AG09319 (cell line): Measurements from ENCODE around the gene PRSS12.
"Not testable (repeated sequence)": the region's sequence is repeated elsewhere in the genome, so short reads cannot be mapped to it uniquely, and the experiment has no call there.

ENCODE experiments used
- DNase-seq: peaks from one replicate; pipeline ENCODE4 v3.0.0-alpha.2; 2010; ENCODE audit warnings: low read depth; ENCODE audit errors: extremely low read depth
- TF ChIP-seq, protein P1 (sequence below): IDR thresholded peaks from 2 replicates; pipeline ENCODE4 v1.5.1; 2011; ENCODE audit warnings: low read depth, mild to moderate bottlenecking, inconsistent platforms, low read length, moderate library complexity

Gene PRSS12

DNA sequence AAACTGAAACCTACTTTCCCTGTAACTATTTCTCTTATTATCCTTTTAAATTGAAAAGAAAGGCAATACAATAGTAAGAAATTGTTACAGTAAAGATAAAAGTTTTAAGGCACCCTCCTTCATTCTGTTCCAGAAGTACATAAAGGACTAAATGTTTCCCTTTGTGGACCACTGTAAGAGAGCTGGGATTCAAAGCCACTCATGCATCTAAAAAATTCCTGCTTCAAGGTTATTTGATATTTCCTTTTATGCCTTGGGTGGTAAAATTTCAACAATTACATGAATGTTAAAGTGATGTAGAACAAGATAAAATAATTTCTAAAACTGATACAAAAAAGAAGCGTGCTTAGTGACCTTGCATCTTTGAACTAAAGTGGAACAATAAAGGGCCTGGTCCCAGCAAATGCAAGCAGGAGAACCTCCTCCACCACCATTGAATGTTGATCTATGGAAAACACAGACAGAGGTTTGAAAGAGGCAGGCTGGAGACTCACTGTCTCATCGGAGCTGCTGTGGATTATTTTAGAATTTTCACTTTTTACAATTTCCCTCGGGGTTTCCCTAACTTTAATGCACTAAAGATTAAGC, 42.3 kb upstream of the PRSS12 start:
- DNase-seq = no peak
- TF ChIP-seq, protein P1, sequence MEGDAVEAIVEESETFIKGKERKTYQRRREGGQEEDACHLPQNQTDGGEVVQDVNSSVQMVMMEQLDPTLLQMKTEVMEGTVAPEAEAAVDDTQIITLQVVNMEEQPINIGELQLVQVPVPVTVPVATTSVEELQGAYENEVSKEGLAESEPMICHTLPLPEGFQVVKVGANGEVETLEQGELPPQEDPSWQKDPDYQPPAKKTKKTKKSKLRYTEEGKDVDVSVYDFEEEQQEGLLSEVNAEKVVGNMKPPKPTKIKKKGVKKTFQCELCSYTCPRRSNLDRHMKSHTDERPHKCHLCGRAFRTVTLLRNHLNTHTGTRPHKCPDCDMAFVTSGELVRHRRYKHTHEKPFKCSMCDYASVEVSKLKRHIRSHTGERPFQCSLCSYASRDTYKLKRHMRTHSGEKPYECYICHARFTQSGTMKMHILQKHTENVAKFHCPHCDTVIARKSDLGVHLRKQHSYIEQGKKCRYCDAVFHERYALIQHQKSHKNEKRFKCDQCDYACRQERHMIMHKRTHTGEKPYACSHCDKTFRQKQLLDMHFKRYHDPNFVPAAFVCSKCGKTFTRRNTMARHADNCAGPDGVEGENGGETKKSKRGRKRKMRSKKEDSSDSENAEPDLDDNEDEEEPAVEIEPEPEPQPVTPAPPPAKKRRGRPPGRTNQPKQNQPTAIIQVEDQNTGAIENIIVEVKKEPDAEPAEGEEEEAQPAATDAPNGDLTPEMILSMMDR = no peak

DNA sequence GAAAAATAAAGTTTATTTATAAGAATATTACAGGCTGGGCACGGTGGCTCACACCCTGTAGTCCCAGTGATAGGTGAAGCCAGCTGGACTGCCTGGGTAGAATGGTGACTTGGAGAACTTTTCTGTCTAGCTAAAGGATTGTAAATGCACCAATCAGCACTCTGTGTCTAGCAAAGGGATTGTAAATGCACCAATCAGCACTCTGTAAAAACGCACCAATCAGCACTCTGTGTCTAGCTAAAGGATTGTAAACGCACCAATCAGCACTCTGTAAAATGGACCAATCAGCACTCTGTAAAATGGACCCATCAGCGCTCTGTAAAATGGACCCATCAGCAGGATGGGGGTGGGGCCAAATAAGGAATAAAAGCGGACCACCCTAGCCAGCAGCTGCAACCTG, 39.7 kb upstream of the PRSS12 start:
- not testable (repeated sequence) for DNase-seq

DNA sequence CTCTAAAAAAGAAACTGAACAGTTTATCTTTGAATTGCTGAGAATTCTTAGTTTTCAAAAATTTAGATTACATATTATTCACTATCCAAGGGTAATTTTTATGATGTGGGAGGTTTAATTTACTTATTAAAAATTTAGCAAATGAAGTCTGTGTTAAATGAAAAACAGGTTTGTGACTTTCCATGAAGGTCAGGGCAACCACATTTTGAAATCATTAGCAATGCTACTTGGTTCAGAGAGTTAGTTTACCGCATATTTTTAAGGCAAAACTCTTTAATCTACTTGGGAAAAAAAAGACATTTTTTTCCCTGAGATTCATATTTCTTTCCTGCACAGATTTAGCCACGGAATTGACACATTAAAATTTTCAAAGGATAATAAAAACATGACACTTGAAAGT, 37.3 kb upstream of the PRSS12 start:
- DNase-seq = no peak
- TF ChIP-seq, protein P1 = no peak

DNA sequence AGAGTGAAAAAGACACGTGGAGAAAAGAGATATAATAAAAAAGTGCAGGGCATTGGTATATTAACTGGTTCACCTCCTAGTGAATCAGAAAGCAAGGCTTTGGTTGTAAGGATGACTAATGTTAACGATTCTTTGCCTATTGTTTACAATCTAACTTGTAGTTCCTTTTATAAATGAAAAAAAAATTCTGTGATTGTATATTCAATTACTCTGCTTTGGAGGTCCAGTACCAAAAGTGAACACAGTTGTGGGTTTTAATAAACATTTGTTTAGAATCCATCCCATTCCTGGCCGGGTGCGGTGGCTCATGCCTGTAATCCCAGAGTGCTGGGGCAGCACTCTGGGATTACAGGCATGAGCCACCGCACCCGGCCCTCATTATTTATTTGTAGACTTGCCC, 36.9 kb upstream of the PRSS12 start:
- TF ChIP-seq, protein P1 = no peak
- DNase-seq = no peak

DNA sequence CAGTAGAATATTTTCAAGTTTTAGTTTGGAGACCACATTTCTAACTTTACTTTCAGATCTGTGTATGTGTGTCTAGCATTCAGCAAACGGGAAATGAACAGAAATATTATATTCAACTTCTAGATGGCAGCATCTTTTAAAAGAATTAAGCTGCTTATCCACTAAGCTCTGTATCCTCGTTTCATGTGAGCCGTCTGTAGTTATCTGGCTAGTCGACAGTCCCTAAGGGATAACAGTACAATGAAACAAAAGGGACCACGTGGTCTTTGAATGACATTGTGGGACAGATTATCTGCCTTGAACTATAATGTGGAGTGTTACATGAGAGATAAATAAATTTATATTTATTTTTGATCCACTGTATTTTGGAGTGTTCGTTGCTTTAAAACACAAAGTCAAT, 35.8 kb upstream of the PRSS12 start:
- no peak for DNase-seq
- TF ChIP-seq, protein P1 = no peak

DNA sequence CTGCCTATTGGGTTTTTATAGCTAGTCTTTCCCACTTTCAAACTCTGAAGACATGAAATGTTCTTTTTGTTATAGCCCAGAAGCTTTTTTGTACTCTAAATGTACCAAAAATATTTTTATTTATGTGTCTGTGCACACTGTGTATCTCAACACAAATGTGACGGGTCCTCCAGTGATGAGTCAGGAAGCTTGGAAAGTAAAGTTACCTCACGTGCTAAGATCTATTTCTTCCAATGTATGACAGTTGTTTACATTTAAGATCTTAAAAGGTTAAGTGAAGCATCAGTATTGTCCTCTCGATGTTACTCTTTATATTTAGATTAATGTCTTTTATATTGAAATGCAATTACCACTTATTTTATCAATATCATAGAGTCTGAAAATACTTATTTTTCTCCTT, 29.1 kb upstream of the PRSS12 start:
- TF ChIP-seq, protein P1 = no peak
- no peak for DNase-seq

DNA sequence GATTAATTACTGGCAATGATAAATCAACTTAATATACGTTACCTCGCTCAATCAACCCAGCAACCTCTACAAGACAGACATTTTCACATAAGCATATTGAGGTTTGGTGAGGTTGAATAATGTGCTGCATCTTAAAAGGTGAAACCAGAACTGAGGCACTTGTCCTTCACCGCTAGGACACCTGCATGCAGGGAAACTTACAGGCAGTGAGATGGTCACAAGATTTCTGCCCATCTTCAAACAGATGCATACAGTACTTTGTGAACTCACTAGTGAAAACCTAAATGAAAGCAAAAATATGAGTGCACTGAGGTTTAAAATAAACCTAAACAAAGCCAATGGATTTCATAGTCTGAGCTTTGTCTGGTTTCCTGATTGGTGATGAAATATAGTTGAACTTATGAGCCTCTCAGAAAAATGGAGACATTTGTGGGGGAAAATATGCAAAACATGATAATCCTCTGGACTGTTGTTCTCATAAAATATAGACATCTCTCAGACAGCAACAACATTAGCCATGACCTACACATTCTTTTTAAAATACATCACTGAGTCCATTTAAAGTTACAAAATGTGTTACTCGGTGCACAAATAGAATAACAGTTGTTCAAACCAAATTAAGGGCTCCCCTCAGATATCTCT, 20.9 kb upstream of the PRSS12 start:
- TF ChIP-seq, protein P1 = no peak
- DNase-seq = no peak

DNA sequence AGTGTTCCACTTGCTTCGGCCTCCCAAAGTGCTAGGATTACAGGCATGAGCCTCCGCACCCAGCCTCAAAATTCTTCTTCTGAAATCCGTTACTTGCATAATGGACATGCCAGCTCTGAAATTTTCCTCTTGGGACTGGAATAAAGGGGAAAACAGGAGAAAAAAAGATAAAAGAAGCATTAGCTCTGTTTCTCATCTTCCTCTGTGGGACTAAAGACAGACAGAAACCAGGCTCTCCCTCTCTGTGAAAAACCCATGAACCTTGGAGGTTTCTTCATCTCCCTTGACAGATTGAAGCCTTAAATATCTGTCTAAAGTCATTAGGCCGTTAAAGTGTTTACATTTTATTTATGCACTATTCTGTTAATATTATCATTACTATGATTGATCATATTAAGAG, 19.4 kb upstream of the PRSS12 start:
- no peak for DNase-seq
- TF ChIP-seq, protein P1 = no peak
